Osteocyte (in vitro differentiated cells): ENCODE measurements around the gene CDK8. TPM values are rescaled to one million over a fixed set of nuclear protein-coding genes. Genes with fewer than 3 reads are reported as not detected.

Source experiments
- DNase-seq: peaks from one replicate; pipeline ENCODE4 v3.0.0; 2021; ENCODE audit warnings: mixed read lengths; ENCODE audit not compliant: unreplicated experiment; ENCODE audit errors: extremely low spot score
- H3K27ac Mint-ChIP-seq: one replicate; pipeline ENCODE4 v1.8.0; 2021; ENCODE audit warnings: mild to moderate bottlenecking, mixed read lengths; ENCODE audit not compliant: unreplicated experiment
- H3K27me3 Mint-ChIP-seq: one replicate; pipeline ENCODE4 v1.8.0; 2021; ENCODE audit warnings: mixed read lengths; ENCODE audit not compliant: unreplicated experiment
- H3K36me3 Mint-ChIP-seq: one replicate; pipeline ENCODE4 v1.8.0; 2021; ENCODE audit warnings: mixed read lengths; ENCODE audit not compliant: unreplicated experiment
- H3K4me1 Mint-ChIP-seq: one replicate; pipeline ENCODE4 v1.8.0; 2021; ENCODE audit warnings: mixed read lengths; ENCODE audit not compliant: unreplicated experiment
- H3K4me3 Mint-ChIP-seq: one replicate; pipeline ENCODE4 v1.8.0; 2021; ENCODE audit warnings: mild to moderate bottlenecking, moderate library complexity, mixed read lengths; ENCODE audit not compliant: unreplicated experiment
- H3K9me3 Mint-ChIP-seq: one replicate; pipeline ENCODE4 v1.8.0; 2021; ENCODE audit warnings: mixed read lengths; ENCODE audit not compliant: unreplicated experiment
- total RNA-seq: library from RNA; stranded (reverse); gene quantifications from 2 replicates; pipeline ENCODE4 v1.2.1, GENCODE V29; 2021
- TF ChIP-seq, protein P1 (sequence below): fragments of 200-600 bp; sonication (generic); IDR thresholded peaks from 2 replicates; pipeline ENCODE4 v1.5.0; 2021; ENCODE audit warnings: antibody characterized with exemption, mild to moderate bottlenecking, moderate library complexity

The CDK8 gene
- total RNA-seq, 1 donor from 2014 or later: 12.2 TPM

DNA sequence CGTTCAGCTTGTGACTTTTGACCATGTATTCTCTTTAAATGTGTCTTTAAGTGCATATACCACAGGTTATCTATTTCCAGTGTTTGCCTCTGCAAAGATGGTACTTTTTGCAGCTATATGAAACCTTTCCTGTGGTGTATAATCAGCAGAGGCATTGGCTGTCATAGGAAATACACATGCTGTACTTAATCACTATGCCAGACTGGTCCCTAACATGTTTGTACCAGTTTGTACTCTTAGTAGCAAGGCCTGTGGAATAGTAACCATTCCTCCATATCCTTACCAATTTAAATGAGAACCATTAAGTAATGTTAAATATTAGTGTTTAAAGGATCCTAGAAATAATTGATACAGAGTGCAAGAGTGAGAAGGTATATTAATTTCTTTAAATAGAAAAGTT lies 69.8 kb downstream of the CDK8 start:
- Mint-ChIP-seq H3K4me1 (peaks cover 28% of the 10 kb centered on the region), H3K27ac (no peak overlapping the region), H3K36me3 (no peaks in the 10 kb centered on the region), H3K9me3 (peaks cover 1% of the 10 kb centered on the region), H3K4me3 (no peak overlapping the region), H3K27me3 (no peaks in the 10 kb centered on the region)
- DNase-seq: no peak
- TF ChIP-seq, protein P1, sequence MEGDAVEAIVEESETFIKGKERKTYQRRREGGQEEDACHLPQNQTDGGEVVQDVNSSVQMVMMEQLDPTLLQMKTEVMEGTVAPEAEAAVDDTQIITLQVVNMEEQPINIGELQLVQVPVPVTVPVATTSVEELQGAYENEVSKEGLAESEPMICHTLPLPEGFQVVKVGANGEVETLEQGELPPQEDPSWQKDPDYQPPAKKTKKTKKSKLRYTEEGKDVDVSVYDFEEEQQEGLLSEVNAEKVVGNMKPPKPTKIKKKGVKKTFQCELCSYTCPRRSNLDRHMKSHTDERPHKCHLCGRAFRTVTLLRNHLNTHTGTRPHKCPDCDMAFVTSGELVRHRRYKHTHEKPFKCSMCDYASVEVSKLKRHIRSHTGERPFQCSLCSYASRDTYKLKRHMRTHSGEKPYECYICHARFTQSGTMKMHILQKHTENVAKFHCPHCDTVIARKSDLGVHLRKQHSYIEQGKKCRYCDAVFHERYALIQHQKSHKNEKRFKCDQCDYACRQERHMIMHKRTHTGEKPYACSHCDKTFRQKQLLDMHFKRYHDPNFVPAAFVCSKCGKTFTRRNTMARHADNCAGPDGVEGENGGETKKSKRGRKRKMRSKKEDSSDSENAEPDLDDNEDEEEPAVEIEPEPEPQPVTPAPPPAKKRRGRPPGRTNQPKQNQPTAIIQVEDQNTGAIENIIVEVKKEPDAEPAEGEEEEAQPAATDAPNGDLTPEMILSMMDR: no peak

DNA sequence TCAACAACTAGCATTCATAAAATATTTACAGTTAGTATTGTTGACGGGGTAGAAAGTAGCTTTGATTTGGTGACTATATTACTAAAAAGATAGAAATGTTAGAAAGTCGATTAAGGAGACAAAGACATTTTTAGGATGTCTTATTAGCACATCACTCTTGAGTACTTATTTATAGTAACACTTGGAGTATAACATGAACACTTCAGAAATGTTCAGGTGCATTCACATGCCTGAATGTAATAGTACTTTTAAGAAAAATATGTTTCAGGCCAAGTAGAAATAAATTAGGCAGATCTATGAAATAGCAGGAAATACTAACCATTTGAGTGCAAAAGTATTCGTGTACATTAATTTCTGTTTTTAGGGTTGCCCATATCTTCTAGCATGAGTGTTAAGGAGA lies 70.4 kb downstream of the CDK8 start:
- H3K27ac Mint-ChIP-seq: peak overlapping the region; percentile 12
- no peaks in the 10 kb centered on the region for H3K27me3 Mint-ChIP-seq
- H3K36me3 Mint-ChIP-seq: no peaks in the 10 kb centered on the region
- no peak overlapping the region for H3K4me3 Mint-ChIP-seq
- H3K9me3 Mint-ChIP-seq: peaks cover 5% of the 10 kb centered on the region
- TF ChIP-seq, protein P1: no peak
- H3K4me1 Mint-ChIP-seq: peaks cover 28% of the 10 kb centered on the region
- DNase-seq: no peak

DNA sequence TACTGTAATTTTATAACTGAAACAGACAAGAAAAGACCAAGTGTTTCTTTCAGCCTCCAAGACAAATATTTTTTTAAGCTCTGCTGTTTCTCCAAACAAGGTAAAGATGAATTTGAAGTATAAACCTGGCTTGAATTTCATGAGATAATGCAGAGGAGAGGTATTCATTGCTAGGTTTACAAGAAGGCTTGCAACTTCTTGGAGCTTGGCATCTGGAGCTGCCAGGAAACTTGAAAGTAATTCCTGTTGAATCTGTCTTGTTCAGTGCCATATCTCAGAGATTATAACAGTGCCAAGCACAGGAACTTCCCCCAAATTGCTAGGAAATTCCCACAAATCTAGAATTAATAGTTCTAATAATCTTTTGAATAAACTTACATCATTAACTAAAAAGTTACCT lies 70.9 kb downstream of the CDK8 start:
- DNase-seq: no peak
- no peaks in the 10 kb centered on the region for H3K36me3 Mint-ChIP-seq
- peaks cover 5% of the 10 kb centered on the region for H3K9me3 Mint-ChIP-seq
- no peak overlapping the region for H3K4me3 Mint-ChIP-seq
- H3K27me3 Mint-ChIP-seq: no peaks in the 10 kb centered on the region
- peaks cover 28% of the 10 kb centered on the region for H3K4me1 Mint-ChIP-seq
- TF ChIP-seq, protein P1: no peak
- H3K27ac Mint-ChIP-seq: peak overlapping the region; percentile 12

DNA sequence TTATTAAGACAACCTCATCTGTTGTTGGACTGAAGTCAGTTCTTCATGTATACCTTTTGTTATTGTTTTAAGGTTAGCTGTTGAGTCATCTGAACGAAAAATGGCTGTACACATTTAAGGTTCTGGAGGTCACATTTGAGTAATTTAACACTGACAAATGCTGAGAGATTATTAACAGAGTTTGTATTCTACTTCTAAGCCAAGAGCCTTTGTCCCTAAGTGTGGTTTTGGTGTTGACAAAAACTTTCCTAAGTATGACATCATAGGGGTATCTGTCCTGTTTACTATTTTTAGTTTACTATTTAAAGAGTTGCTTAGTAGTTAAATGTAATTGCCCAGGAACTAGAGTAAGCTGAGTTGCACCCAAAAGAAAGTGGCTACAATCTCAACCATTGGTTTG lies 71.9 kb downstream of the CDK8 start:
- H3K9me3 Mint-ChIP-seq: peaks cover 5% of the 10 kb centered on the region
- no peak overlapping the region for H3K27ac Mint-ChIP-seq
- TF ChIP-seq, protein P1: no peak
- H3K4me1 Mint-ChIP-seq: peaks cover 22% of the 10 kb centered on the region
- H3K4me3 Mint-ChIP-seq: no peak overlapping the region
- H3K27me3 Mint-ChIP-seq: no peaks in the 10 kb centered on the region
- no peak for DNase-seq
- no peaks in the 10 kb centered on the region for H3K36me3 Mint-ChIP-seq

DNA sequence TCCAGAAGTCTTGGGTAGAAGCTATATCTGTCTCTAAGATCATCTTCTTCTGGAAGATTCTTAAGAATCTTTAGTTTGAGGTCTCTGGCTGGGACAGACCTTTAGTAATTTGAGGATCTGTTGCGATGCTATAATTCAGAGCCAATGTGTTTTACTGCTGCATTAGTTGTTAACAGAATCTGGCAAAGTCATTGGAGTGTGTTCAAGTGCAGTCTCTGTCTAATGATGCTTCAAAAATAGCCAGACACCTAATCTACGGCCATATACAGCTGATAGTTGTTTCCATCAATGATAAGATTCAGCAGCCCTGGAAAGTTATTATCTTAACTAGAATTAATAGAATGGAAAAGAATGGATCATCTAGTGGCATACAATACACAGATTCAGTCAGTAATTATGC lies 72.6 kb downstream of the CDK8 start:
- TF ChIP-seq, protein P1: no peak
- Mint-ChIP-seq H3K9me3 (peaks cover 5% of the 10 kb centered on the region), H3K27ac (no peak overlapping the region), H3K4me3 (no peak overlapping the region), H3K36me3 (no peaks in the 10 kb centered on the region), H3K4me1 (peaks cover 22% of the 10 kb centered on the region), H3K27me3 (no peaks in the 10 kb centered on the region)
- DNase-seq: no peak
